HG03139 (cell line): ENCODE data around the gene EGFL7.

Experiments used
- ATAC-seq: cut with Tn5 transposase; IDR thresholded peaks from one replicate; pipeline ENCODE4 v1.9.1; 2021; ENCODE audit not compliant: unreplicated experiment

Gene EGFL7

GRCh38 chr9:136643596-136644342, 18.9 kb upstream of the EGFL7 start:
- no peak for ATAC-seq

GRCh38 chr9:136644343-136644592, 18.4 kb upstream of the EGFL7 start:
- ATAC-seq: no peak

- ATAC-seq: no peak
Observed at GRCh38 chr9:136644593-136645351, 17.9 kb upstream of the EGFL7 start.

- no peak for ATAC-seq
Observed at GRCh38 chr9:136645352-136645902, 17.3 kb upstream of the EGFL7 start.

GRCh38 chr9:136645903-136646754, 16.6 kb upstream of the EGFL7 start:
- no peak for ATAC-seq

GRCh38 chr9:136646827-136647711, 15.6 kb upstream of the EGFL7 start:
- ATAC-seq: no peak

GRCh38 chr9:136648751-136649150, 14.0 kb upstream of the EGFL7 start:
- no peak for ATAC-seq

GRCh38 chr9:136650021-136650420, 12.7 kb upstream of the EGFL7 start:
- ATAC-seq: no peak

GRCh38 chr9:136650648-136651047, 12.1 kb upstream of the EGFL7 start:
- ATAC-seq: no peak

GRCh38 chr9:136651860-136652259, 10.9 kb upstream of the EGFL7 start:
- no peak for ATAC-seq

- ATAC-seq: no peak
Observed at GRCh38 chr9:136653323-136654079, 9.2 kb upstream of the EGFL7 start.

- no peak for ATAC-seq
Observed at GRCh38 chr9:136654820-136655535, 7.7 kb upstream of the EGFL7 start.

GRCh38 chr9:136655536-136656182, 7.1 kb upstream of the EGFL7 start:
- ATAC-seq: no peak

GRCh38 chr9:136656183-136656738, 6.5 kb upstream of the EGFL7 start:
- ATAC-seq: no peak

GRCh38 chr9:136656795-136657611, 5.7 kb upstream of the EGFL7 start:
- ATAC-seq: no peak

GRCh38 chr9:136657974-136658848, 4.5 kb upstream of the EGFL7 start:
- ATAC-seq: no peak
